ENCODE results near the gene RNF114.
A peak's percentile ranks its signal among the peaks of the same experiment; 100 is the strongest.
"Not testable (repeated sequence)": the region's sequence is repeated elsewhere in the genome, so short reads cannot be mapped to it uniquely, and the experiment has no call there.

Gene RNF114

GRCh38 chr20:49987015-49987867 lies 51.0 kb downstream of the RNF114 start:
- DNase-seq = no peak

GRCh38 chr20:49987868-49988690 lies 51.9 kb downstream of the RNF114 start:
- DNase-seq = no peak

GRCh38 chr20:49989234-49990065 lies 53.3 kb downstream of the RNF114 start:
- no peak for DNase-seq

GRCh38 chr20:49990271-49990720 lies 54.1 kb downstream of the RNF114 start:
- DNase-seq = no peak

- no peak for DNase-seq
Measured at GRCh38 chr20:49993301-49993751, 57.1 kb downstream of the RNF114 start.

GRCh38 chr20:49995586-49995985 lies 59.4 kb downstream of the RNF114 start:
- no peak for DNase-seq

- not testable (repeated sequence) for DNase-seq
Measured at GRCh38 chr20:49998478-49999188, 62.4 kb downstream of the RNF114 start.

GRCh38 chr20:49999329-49999728 lies 63.1 kb downstream of the RNF114 start:
- DNase-seq = peak; percentile 54 to 64

- DNase-seq = not testable (repeated sequence)
Measured at GRCh38 chr20:50000548-50001222, 64.5 kb downstream of the RNF114 start.

GRCh38 chr20:50001784-50002311 lies 65.7 kb downstream of the RNF114 start:
- no peak for DNase-seq

GRCh38 chr20:50003253-50003656 lies 67.1 kb downstream of the RNF114 start:
- DNase-seq = no peak
